GM12892 (cell line): ENCODE results near the gene DPEP2NB.
A peak's percentile ranks its signal among the peaks of the same experiment; 100 is the strongest.
"Not testable (repeated sequence)": the region's sequence is repeated elsewhere in the genome, so short reads cannot be mapped to it uniquely, and the experiment has no call there.

Experiments used
- DNase-seq: peaks from one replicate; pipeline ENCODE4 v3.0.0; 2011; ENCODE audit not compliant: insufficient read length
- FAIRE-seq: peaks from 2 replicates; lab custom pipeline; 2011; peaks lifted over from hg19 to GRCh38; lab: Jason Lieb, UNC
- POLR2A ChIP-seq: IDR thresholded peaks from 2 replicates; pipeline ENCODE4 v1.6.1; 2011; ENCODE audit warnings: low read depth, low read length, control low read depth
- POLR2AphosphoS5 ChIP-seq: IDR thresholded peaks from 2 replicates; pipeline ENCODE4 v1.6.1; 2011; ENCODE audit warnings: low read depth, low read length, control low read depth
- TAF1 ChIP-seq: IDR thresholded peaks from 2 replicates; pipeline ENCODE4 v1.6.1; 2011; ENCODE audit warnings: low read depth, mild to moderate bottlenecking, control low read depth, low read length, borderline replicate concordance

DPEP2NB gene

GRCh38 chr16:68035227-68035626, 19.5 kb upstream of the DPEP2NB start:
- FAIRE-seq (no peak), DNase-seq (no peak)
- no peak for TF ChIP-seq POLR2AphosphoS5
- TF ChIP-seq TAF1: no peak

DNA sequence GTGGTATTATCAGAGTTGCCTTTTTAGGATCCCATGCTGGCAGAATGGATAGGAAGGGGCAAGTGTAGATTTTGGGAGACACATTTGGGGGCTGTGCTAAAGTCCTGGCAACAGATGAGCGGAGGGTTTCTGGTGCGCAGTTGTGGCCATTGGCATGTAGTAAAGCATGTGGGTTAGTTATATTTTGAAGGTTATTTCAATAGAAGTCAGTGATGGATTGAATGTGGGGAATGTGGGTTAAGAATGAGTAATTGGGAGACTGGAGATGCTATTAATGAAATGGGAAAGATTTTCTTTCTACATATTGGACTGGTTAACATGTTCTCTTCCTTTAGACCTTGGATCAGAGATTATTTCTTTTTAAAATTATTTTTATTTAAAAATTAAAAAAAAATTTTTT, 17.4 kb upstream of the DPEP2NB start:
- no peak for FAIRE-seq
- TF ChIP-seq POLR2AphosphoS5 (no peak), POLR2A (no peak), TAF1 (no peak)
- DNase-seq: no peak

- TF ChIP-seq TAF1: no peak
- no peak for TF ChIP-seq POLR2AphosphoS5
- no peak for TF ChIP-seq POLR2A
- DNase-seq (no peak), FAIRE-seq (no peak)
Observed at GRCh38 chr16:68031951-68032350, 16.2 kb upstream of the DPEP2NB start.

- not testable (repeated sequence) for DNase-seq, FAIRE-seq
Observed at GRCh38 chr16:68030108-68030507, 14.4 kb upstream of the DPEP2NB start.

GRCh38 chr16:68028996-68029395, 13.3 kb upstream of the DPEP2NB start:
- TF ChIP-seq POLR2AphosphoS5 (no peak), POLR2A (no peak), TAF1 (no peak)
- FAIRE-seq (no peak), DNase-seq (no peak)

DNA sequence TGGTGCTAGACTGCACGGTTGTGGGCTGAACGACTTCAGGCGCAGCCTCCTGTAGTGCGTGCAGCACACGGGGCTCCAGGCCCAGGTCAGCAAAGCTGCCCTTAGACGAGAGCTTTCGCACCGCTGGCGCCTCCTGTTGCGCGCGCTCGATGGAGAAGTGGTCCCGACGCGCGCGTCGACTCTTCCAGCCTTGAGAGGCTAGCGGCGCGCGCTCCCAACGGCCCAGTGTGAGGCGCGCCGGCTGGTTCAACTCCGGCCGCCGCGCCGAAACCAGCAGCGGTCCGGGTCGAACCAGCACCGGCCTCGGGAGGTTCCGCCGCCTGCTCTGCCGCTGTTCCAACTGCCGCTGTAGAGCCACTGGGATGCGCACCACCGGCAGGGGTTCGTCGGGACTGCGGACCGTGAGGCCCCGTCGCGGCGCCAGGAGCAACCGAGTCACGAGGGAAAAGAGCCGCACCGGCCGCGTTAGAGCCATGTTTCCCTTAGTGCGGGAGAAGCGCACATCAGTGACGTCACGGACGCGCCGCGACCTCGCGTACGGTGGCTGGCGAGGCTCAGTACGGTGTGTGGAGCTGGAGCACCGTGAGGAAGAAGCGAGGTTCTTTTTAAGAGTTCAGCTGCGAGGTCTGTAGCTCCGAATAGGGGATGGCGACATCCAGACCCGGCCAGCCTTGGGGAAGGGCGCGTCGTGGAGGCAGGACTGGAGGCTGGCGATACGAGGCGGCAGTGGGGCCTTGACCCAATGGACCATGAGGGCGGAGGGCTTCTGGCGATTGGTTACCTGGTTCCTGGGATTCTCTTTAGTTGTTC, 7.2 kb upstream of the DPEP2NB start, which contains the start of the genes DDX28 and DUS2:
Gene DDX28 (minus strand): TSS at position 505 of the 810 bp plus-strand sequence. CDS start 30 bp downstream, at position 475.
Gene DUS2 (plus strand): TSS at position 557 of the 810 bp plus-strand sequence. CDS start 14,740 bp downstream, outside the sequence.
- peak; percentile 94 for FAIRE-seq
- peak; percentile 80 for DNase-seq
- TF ChIP-seq TAF1 (peak; percentile 73; the same call in 1 of the 2 replicates), POLR2AphosphoS5 (peak; percentile 92), POLR2A (peak; percentile 91)

DNA sequence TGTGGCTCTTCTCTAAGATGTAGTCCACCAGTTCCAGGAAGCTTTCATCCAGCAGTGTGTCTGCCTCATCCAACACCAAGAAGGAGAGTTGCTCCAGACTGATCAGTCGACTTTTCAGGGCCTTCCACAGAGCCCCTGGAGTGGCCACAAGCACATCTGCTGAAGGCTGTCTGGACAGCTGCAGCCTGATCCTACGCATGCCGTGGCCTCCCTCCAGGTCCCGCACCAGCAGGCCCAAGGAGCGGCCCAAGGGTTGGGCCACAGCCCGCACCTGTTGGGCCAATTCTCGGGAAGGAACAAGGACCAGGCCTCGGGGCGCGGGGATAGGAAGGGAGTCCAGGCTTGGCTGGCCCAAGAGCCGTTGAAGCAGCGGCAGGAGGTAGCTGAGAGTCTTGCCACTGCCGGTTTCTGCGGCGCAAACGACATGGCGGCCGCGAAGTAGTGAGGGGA, 6.6 kb upstream of the DPEP2NB start:
- TF ChIP-seq TAF1 (no peak), POLR2A (no peak), POLR2AphosphoS5 (no peak)
- no peak for FAIRE-seq
- DNase-seq: no peak

- DNase-seq: no peak
- TF ChIP-seq POLR2A: no peak
- no peak for TF ChIP-seq TAF1
- no peak for TF ChIP-seq POLR2AphosphoS5
- no peak for FAIRE-seq
Observed at GRCh38 chr16:68021490-68021889, 5.8 kb upstream of the DPEP2NB start.

GRCh38 chr16:68019167-68019680, 3.5 kb upstream of the DPEP2NB start:
- FAIRE-seq: no peak
- DNase-seq: no peak
- TF ChIP-seq POLR2AphosphoS5: no peak

DNA sequence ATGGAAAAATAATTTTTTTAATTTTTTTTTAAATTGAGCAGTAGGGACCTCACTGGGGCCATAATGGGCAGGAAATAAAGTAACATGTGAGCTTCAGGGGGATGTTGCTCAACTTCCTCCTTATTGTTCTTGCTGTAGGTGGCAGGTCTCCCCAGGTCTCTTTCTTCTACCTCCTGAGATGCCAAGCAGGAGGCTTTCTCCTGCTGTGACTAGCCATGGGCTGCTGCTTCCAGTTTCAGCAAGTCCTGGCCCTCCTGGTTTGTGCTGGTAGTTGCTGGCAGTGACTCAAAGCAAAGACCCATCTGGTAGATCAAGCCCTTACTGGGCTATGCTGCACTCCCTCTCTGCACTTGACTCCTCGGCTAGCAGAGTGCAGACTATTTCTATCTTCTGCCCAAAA, 2.3 kb downstream of the DPEP2NB start:
- no peak for FAIRE-seq
- TF ChIP-seq TAF1 (no peak), POLR2A (no peak), POLR2AphosphoS5 (no peak)
- DNase-seq: no peak

- not testable (repeated sequence) for DNase-seq, FAIRE-seq
Observed at GRCh38 chr16:68009872-68010271, 5.8 kb downstream of the DPEP2NB start.

DNA sequence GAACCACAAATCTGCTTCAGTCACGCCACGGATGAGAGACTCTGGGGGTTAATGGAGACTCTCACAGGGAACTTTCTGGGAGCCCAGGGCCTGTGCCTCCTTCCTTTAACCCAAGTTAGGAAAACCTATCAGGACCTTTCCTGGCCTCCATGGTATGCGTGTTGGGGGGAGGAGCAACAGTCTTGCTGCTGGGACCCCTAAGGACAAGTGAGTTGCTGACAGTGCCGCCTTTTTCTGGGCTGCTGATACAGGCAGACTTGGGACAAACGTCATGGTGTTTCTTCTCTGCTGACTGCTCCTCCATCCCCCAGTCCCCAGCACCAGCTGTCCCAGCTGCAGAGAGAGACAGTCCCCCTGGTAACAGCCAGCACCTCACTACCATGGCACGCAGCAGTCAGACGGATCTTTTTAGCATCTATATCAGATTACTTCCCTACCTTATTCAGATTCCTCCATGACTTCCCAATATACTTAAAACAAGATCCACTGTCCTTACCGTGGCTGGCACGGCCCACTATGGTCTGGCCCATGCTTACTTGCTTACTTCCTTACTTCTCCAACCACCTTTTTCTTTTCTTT, 6.5 kb downstream of the DPEP2NB start:
- FAIRE-seq (no peak), DNase-seq (no peak)
- TF ChIP-seq POLR2A: no peak
- no peak for TF ChIP-seq POLR2AphosphoS5
- no peak for TF ChIP-seq TAF1
